GM18517 (cell line): ENCODE measurements around the gene DCP1B.

Source experiments
- ATAC-seq: cut with Tn5 transposase; IDR thresholded peaks from one replicate; pipeline ENCODE4 v1.9.1; 2021; ENCODE audit warnings: mild to moderate bottlenecking, moderate library complexity; ENCODE audit not compliant: unreplicated experiment

The DCP1B gene

GRCh38 chr12:1920971-1921370 is 83.3 kb downstream of the DCP1B start:
- no peak for ATAC-seq

GRCh38 chr12:1920436-1920835 is 83.8 kb downstream of the DCP1B start:
- no peak for ATAC-seq

DNA sequence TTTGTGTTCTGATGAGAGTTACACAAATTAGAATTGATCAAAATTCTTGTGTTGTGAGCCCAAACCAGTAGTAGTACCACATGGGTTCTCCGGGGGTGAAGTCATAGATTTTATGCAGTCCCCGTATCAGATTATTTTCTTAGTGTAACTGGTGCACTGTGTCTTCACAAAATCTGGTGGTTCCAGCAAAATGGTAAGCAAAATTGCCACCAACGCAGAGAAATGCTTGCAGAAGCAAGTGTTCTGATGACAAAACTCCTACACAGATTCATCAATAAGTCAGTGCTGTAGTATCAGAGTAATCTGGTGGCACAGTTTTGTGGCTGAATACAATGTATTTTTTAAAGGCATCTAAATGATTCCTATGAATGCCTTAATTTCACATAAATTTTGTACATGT is 84.5 kb downstream of the DCP1B start:
- ATAC-seq: no peak

DNA sequence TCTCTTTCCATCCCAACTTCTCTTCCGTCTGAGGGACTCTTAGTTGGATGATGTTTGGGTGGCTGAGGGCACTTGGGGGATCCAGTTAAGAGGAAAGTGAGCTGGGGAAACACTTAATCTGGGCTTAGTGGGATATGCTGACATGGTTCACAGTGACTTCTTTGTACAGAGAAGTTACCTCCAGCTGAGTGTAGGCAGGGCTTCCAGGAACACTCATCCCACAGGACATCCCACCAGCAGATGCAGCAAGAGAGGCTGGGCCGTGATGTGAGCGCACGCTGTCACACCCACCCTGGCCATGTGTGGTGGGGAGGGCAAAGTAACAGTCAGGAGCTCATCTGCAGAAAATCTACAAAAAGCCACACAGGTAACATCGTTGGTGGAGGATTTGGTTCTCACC is 85.0 kb downstream of the DCP1B start:
- no peak for ATAC-seq

- no peak for ATAC-seq
Observed at GRCh38 chr12:1918884-1919236, 85.4 kb downstream of the DCP1B start.

- ATAC-seq: no peak
Observed at GRCh38 chr12:1918081-1918883, 86.0 kb downstream of the DCP1B start, which contains the start of gene CACNA2D4. TSS of gene CACNA2D4 (minus strand) at chr12:1918652. CDS start at chr12:1918473, 179 bp downstream.

DNA sequence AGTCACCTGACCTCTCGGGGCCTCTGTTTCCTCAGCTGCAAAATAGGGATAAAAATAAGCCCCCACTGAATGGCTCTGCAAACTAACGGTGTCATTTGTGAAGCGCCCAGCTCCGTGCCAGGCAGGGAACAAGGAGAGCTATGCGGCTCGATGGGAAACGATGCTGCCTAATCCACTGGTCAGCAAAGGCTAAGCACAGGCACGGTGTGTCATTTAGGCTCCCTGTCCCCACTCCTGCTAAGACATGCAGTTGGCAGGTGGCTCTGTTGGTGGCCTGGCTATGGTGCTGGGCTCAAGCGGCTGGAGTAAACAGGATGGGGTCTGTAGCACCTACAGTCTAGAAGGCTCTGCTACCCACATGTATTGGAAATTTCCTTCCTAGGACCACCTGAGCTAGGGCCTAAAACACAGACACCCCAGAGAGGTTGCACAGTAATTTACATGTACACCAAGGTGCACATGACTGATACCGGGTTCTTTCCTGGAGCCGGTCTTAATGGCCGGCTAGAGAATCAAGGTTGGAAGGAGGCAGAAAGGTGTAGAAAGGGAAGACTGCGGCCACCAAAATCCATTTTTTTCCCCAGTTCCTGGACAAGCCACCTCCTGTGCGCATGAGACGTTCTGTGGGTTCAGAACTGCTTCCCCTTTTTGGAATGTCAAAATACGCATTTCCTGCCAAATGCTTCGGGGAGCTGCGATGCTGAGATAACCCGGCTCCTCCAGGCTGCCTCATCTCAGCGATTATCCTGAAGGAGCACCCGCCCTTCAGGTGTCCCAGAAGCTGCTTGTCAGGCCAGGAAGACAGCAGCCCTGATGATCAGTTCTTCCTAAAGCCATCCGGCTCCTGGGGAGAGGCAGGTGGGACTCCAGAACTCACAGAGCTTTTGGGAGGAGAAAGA is 86.8 kb downstream of the DCP1B start:
- no peak for ATAC-seq

- ATAC-seq: no peak
Observed at GRCh38 chr12:1916371-1917171, 87.7 kb downstream of the DCP1B start.

DNA sequence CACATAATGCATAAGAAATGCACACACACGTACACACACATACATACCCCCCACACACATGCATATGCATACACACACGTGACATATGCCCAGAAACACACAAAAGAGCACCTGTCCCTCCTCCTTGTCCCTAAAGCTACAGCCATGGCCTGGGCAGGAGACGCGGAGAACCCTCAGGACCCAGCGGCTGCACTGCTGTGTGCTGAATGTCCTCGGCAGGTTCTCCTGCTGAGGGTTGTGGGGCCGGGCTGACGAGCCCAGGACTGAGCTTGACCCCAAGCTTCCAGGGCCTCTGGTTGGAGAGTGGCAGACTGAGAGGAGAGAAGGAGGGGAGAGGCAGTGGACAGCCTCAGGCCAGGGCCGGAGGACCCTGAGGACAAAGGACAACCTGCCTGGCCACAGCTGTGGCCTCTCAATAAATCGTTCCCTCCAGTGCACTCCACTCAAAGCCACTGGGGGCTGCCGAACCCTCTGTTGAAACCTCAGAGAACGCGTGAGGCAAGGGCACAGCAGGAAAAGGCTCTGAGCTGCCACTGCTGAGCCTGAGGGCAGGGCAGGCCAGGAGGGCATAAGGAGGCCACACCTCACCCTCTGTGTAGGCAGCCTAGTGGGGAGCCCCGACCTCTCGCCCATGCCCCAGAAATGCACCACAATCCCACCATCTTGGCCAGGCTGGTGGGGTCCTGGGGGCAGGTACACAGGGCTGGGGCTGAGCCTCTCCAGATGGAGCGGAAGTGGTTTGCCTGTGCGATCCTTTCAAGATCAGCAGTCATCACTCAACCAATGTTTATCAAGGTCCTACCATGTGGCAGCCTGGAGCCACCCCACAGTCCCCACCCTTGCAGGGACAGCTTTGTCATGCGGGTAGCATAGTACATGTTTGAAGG is 88.9 kb downstream of the DCP1B start:
- ATAC-seq: no peak

DNA sequence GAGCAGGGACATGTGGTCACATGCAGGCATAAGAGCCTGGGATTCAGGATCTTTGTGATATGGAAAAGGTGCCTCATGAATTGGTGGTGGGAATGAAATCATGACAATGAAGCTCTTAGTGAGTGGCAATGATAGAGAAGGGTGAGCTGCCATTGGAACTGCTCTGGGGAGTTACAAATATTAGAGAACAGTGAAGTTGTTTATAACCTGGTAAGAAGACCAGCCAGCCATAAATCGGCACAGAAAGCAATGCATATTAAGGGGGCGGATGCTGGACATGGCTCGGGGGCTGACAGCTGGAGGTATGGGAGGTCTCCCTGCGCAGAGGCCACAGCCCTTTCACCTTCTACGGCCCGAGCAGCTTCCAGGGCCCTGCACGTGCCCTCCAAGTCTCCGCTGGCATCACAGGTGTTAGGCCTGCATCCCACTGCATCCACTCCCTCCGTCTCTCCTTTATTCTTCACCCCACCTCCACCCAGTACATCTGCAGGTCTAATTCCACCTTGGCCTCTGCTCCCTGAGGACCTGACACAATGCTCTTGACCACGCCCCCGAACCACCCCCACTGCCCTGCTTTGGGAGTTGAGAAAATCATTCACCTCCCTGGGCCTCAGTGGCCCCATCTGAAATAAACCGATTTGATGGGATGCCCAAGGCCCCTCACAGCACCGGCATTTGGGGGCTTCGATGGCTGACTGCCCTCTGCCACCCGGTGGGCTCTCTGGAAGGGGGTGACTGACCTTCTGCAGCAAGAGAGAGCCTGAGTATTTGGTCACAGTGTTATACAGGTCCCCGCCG is 89.9 kb downstream of the DCP1B start:
- ATAC-seq: no peak

DNA sequence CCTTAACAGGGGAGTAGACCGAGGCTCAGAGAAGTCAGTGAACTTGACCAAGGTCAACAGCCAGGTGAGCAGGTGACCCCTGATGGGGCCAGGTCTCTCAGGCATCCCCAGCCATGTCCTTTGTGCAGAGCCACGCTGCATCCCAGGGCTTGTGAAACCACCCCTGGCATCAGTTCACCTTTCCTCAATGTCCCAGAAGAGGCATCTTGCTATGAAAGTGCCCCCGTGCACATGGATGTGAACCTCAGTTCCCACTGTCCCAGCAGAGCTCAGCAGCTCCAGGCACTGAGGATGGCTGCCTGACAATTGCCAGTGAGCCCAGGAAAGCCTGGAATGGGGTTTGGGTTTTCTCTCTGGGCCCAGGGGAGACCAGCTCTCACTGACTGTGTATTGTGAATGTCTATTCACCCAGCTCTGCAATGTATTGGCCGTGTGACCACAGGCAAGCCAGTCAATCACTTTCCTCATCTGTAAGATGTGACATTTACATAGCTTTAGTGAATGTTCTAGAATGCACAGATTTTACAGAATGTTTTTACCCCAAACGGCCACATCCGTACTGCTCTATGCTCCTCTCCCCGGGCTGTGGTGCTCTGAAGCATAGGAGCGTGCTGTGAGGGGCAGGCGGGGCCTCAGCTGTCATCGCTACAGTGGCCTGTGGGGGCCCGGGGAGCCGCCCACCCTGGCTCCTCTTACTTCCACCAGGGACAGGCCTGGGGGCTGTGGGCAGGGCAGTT is 90.7 kb downstream of the DCP1B start:
- no peak for ATAC-seq

DNA sequence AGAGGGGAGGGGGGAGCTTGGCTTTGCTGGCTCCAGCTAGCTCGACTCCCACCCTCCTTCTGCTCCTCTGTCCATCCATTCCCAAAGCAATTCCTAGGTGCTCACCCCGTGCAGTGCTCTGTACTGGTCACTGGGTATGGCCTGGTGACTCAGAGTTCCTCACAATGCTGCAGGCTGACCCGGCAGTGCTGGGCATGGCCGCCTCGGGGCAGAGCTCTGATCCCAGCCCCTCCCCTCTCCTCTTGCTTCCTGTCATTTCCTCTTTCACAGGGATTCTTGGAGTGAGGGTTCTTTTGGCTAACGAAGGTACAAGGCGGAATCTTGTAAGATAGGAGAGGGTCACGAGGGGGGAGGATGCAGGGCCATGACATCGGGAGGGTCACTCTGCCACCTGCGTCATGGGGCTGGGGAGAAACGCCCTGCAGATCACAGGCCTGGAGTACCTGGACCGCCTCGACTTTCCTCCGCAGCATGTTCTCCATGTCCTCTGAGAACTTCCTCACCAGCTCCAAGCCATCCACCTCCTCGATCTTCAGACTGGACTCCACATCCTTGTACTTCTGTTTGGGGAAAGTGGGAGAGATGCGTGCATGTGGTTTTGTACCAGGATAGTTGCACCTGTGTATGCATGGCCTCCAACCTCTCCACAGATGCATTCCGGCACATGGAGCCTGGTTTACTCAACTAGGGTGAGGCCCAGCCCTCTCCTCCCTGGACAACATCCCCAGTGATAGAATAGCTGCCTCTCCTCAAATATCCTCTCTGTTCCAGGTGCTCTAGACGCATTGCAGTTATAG is 91.5 kb downstream of the DCP1B start:
- no peak for ATAC-seq

DNA sequence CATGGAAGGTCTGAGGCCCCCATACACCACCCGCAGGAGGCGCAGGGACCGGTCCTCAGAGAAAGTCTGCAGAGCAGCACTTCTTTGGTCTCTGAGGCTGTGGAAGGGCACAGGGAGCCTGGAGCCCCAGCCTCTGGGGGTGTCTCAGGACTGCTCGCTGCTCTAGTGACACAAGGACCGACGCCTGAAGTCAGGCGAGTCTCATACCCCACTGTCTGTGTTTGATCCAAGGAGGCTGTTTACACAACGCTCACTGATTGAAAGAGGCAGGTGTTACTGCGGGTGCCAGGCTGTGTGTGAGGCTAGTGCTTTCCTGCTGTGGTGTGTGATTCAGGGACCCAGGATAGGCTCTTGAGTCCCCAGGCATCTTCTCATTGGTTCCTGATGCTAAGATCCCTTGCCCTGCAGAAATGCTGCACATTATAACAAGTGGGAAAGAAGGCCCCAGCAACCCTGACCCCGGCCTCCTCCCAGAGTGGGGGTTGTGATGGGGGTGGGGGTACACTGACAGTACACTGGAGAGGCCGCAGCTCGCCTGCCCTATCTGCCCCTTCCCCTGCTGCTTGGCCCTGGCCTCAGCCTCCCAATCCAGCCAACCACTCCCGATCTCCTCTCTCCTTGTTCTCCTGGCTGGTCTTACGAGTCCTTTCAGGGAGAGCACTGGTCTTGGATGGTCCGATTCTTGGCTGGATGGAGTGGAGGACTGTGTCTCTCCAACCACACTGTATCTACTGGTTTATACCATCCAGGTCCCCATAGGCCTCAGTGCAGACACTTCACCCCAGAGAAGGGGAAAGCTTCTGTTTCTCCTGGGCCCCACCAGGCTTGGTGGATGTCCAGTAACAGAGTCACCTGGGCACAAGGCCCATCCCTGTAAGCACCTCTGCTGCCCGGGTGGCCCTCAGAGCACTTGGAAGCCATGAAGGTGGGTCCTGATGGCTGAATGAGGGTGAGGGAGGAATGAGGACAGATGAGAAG is 92.4 kb downstream of the DCP1B start:
- ATAC-seq: no peak

DNA sequence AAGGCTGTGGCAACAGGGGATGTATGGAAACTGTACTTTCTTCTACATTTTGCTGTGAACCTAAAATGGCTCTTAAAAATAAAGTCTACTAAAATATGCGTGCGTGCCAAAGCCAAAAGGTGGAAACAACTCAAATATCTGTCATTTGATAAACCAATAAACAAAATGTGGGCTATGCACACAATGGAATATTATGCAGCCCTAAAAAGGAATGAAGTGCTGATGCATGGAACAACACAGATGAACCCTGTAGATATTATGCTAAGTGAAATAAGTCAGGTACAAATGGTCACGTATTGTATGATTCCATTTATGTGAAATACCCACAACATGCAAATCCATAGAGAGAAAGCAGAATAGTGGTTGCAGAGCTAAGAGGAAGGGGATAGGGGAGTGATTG is 93.8 kb downstream of the DCP1B start:
- no peak for ATAC-seq

- no peak for ATAC-seq
Observed at GRCh38 chr12:1908758-1909157, 95.5 kb downstream of the DCP1B start.

GRCh38 chr12:1907652-1908611 is 96.3 kb downstream of the DCP1B start:
- ATAC-seq: no peak
